HuH-7.5 (cell line): ENCODE results near the gene GRK1.

Source experiments
- DNase-seq: peaks from one replicate; pipeline ENCODE4 v3.0.0; 2011; ENCODE audit warnings: low spot score

Gene GRK1

DNA sequence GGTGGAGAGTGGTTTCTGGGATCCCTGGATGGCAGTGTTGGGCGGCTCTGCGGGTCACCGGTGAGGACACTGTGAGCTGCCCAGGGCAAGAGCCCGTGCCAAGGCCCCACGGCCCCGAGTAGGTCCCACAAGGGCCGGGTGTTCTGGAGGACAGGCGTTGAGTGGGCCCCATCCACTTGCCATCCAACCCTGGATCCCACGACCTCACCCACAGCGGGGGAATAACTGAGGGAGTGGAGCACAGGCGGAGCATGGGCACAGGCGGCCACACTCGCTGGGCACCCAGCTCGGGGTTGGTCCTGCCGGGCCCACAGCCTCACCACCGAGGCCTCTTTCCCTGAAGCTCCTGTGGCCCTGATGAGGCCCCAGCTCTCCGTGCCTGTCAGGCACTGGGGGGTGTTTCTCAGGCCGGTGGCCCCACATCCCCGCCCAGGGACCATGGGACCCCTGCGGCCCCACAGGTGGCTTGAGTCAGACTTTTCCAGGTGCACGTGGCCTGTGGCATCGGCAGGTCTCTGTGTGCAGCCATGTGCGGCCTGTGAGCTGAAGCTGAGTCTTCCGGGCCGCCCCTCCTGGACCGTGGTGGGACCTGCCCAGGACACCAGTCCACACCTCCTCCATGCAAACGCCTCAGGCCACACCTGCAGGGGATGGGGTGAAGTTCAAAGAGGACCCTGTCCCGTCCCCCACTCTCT, 108.6 kb downstream of the GRK1 start:
- no peak for DNase-seq

DNA sequence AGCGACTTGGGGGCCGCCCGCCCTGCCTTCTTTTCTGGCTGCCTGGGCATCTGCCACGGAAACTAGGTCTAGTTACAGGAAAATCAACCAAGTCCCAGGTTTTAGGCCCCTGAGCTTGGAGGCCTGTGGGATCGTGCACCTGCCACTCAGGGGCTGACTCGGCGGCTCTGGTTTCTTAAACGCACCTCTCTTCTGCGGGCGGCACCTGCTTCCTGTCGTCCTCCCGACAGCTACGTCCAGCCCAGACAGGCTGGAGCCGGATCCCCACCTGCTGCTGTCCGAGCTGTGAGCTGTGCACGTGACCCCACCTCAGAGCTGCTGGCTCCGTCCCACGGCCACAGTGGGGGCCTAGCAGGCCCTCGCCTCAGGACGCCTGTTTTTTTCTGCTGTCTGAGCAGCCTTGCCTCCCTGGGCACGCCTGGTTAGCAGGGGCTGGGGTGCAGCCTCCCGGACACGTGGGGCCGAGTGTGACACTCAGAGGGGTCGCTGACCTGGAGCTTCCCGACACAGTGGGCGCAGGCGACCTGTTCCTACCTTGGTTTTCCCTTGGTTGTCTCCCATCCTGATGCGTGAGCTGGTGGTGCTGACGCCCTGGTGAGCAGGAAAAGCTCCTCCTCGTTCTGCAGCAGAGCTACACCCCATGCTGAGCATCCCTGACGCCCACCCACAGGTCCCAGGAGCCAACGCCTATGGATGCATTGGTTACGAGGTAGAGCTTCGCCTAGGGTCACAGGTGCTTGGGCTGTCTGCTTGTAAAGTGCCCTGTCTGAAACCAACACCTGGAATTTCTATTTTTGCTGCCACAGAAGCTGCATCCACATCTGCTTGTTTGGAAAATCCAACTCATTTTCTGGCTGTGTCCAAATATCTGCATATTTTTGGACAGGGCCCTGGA, 109.5 kb downstream of the GRK1 start:
- no peak for DNase-seq

DNA sequence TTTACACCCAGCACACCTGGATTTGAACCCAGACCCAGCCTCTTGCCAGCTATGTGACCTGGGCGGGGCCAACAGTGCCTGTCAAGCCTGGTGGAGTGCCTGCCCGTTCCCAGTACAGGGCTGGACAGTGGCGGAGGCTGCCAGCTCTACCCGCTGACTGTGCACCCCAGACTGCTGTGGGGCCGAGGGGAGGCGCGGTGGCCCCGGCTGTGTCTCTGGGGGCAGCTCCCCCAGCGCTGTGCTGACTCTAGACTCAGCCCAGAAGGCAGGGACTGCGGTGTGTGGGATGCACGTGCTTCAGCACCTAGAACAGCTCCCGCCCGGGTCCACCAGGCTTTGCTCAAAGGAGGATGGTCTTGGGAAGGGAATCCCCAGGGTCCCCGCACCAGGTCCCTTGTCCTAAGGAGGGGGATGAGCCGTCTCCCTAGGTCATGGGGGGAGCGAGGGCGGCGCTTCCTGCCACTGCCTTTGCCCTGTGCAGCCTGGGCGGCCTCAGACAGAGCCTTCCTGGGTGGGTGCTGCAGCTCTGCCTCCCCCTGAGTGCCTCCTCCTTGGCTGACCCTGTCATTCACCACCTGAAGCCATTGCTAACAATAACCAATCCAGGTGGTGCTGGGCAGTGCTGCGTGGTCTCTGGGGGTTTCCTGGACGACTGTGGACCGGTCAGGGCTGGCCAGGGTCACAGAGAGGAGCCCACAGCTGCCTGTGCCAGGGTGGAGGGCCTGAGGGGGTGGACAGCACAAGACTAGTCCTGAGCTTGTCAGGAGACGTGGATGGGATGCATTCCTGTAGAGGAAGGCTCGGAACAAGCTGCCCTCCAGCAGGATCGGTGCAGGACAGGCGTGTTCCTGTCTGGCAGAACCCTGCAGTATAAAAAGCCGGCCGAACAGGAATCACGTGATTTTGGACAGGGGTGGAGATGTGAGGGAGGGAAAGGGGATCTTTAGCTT, 110.6 kb downstream of the GRK1 start:
- DNase-seq, result no peak

DNA sequence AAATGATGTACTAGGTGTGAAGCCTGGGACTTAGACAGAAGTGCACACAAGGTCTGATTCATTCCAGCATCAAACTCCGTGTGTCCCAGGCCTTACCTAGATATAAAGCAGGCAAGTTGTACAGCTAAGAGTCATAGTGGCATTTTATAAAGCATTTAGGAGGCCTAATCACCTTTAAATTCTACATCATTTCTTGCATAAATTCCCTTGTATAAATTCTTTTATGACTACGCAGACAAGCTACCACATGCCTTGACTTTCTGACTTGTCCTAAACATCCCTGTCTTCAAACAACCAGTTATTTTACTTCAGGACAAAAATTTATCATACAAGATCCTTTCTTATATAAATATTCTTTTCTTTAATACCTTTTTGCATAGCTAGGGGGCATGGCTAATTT, 114.6 kb downstream of the GRK1 start:
- DNase-seq, result no peak

DNA sequence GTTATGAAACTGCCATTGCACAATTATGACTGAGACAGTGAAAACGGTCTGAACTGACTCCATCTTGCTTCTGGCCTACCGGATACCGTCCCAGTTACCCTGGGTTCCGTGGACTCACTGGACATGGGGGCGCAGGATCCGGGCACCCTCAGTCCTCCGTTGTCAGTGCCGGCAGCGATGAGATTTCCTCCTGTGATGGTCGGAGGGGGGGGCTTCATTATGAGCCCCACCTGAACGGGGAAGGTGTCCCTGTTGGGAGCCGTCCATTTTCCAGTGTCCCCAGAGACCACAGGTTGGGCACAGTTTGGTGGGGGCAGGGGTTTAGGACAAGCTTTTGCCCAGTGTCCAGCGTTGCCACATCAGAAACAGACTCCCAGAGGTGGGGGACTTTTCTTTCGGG, 115.5 kb downstream of the GRK1 start:
- no peak for DNase-seq

DNA sequence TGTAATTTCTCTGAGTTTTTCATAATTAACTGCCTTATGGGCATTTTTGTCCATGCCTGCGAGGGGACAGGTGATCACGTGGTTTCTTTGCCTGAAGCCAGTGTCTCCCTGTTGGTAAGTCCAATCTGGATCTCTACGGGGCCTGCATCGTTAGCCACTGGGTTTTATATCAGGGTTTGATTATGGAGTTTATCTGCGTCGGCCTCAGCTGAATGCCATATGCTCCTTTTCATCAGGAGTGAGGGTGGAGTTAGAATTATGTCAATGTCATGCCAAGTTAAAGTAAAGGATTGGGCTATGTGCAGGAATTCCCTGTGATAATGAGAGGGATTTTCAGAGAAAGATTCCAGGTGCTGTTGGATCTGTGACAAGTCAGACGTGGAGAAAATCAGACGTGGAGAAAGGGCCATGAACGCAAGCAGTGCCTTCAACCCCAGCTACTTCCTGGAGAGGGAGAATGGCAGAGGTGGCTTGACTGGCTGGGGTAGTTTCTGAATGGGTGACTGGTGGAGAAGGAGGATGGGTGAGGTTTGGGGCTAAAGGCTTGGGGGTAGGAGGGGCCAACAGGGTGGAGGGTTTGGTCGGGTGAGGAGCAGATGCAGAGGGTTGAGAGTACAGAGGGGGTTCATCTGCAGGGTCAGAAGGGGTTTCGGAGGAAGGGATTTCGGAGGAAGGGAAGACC, 116.3 kb downstream of the GRK1 start:
- no peak for DNase-seq

DNA sequence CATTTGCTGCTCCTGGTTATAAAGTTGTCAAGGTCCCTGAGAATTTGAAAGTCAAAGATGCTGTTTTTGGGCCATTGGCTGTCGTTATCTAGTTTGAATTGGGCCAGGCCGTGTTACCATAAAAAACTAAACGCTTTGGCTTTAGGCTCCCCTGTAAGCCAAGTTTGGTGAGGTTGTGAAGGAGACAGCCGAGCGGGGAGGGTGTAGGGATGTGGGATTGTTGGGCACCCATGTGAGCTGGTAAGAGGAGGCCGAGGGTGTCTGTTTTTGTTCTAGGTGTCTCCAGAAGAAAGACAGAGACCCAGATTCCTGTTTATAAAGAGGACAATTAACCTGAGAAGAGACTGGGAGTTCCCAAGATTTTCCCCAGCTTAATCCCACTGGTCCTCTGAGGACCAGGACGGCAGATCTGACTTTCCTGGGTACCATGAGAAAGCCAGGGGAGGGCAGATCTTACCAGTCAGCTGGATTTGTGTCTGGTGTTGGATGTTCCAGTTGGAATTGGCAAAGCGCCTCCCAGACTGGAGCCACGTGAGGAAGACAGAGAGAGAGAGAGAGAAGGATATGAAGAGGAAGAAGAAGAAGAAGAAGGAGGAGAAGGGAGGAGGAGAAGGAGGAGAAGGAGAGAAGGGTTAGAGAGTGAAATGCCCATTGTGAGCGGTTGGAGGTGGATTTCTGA, 117.1 kb downstream of the GRK1 start:
- no peak for DNase-seq

DNA sequence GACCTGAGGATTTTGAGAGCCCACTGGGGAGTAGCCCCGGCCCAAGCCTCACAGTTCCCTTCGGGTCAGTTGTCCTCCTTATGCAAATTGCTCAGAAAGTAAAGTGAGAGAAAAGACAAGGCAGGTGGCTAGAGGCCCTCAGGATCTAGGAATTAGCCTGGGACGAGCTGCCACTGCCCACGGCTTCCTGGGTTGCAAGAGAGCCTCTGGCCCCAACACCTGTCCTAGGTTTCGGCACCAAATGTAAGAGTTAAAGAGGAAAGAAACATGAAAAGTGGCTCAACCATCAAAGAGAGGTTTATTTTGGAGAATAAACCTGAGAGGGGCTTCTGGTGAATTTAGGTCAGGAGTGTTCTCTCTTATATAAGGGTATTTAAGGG, 117.6 kb downstream of the GRK1 start:
- DNase-seq, result no peak

DNA sequence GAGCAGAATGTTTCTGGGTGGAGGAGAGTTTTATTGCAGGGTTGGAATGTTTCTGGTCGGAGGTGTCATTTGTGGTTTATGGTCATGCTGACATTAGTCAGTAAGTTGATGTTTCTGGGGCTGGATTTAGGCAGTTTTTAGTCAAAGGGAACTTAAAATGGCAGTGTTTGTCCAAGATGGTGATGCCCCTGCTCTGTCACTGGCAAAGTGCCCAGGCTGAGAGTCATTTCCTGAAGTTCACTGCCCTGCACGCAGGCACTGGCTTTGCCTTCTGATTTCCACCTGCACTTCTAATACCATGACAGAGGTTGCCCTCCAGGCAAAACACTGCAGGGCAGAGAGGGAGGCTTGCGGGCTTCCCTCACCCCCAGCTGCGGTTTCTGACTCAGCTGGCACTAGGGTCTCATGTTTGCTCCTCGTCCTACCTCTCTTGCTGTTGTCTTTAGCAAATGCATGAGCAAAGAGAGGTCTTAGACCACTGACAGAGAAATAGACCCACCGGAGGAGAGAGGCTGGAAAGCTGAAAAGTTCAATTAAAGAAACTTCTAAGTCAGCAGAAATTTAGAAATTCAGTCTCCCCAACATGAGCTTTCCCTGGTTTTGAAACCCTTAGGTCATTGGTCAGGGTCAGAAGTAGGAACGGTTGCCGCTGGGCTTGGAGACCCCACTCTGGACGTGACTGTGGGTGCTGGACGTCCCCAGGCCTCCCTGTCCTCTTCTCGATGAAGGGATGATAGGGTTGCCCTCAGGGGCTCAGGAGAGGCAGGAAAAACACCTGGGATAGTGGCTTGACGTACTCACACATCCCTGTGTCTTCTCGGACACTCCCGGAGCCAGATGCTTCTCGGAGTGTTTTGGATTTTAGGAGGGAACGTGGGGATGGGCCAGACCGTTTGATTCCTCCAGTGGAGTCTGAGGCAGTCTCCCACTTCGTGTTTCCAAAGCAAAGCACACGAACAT, 118.3 kb downstream of the GRK1 start:
- no peak for DNase-seq

DNA sequence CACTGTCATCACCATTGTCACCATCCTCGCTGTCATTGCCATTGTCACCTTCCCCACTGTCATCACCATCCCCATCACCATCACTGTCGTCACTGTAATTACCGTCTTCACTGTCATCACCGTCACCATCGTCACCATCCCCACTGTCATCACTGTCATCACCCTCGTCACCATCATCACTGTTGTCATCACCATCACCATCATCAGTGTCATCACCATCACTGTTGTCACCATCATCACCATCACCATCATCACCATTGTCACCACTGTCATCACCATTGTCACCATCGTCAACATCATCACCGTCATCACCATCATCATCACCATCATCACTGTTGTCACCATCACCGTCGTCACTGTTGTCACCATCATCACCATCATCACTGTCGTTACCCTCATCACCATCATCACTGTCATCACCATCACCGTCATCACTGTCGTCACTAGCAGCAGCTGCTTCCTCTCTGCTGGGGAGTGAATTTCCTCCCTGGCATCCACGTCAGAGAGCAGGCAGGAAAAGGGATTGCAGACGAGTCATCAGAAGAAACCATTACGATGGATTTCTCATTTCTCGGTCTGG, 119.3 kb downstream of the GRK1 start:
- no peak for DNase-seq
